Hepatocyte (in vitro differentiated cells): ENCODE data around the gene ANTXR2. TPM values are rescaled to one million over a fixed set of nuclear protein-coding genes. Genes with fewer than 3 reads are reported as not detected.

Experiments used
- DNase-seq: peaks from one replicate; pipeline ENCODE4 v3.0.0-alpha.2; 2016; ENCODE audit warnings: low spot score
- H2AFZ ChIP-seq: fragments of 200-600 bp; sonication (generic); 2 replicates; pipeline ENCODE4 v1.6.0; 2016; ENCODE audit warnings: antibody characterized with exemption, mild to moderate bottlenecking
- H3K27ac ChIP-seq: fragments of 200-600 bp; sonication (generic); 2 replicates; pipeline ENCODE4 v1.5.1; 2016; ENCODE audit warnings: mild to moderate bottlenecking
- H3K27me3 ChIP-seq: fragments of 200-600 bp; sonication (generic); 2 replicates; pipeline ENCODE4 v1.6.1; 2016
- H3K36me3 ChIP-seq: fragments of 200-600 bp; sonication (generic); replicated peaks from 2 replicates; pipeline ENCODE4 v1.5.1; 2016; ENCODE audit warnings: low read depth; ENCODE audit not compliant: insufficient read depth
- H3K4me1 ChIP-seq: fragments of 200-600 bp; sonication (generic); 2 replicates; pipeline ENCODE4 v1.5.1; 2016; ENCODE audit warnings: mild to moderate bottlenecking, moderate library complexity; ENCODE audit not compliant: insufficient read depth
- H3K4me2 ChIP-seq: fragments of 200-600 bp; sonication (generic); 2 replicates; pipeline ENCODE4 v1.6.0; 2016
- H3K4me3 ChIP-seq: fragments of 200-600 bp; sonication (generic); 2 replicates; pipeline ENCODE4 v1.5.1; 2016; ENCODE audit warnings: mild to moderate bottlenecking
- H3K79me2 ChIP-seq: fragments of 200-600 bp; sonication (generic); 2 replicates; pipeline ENCODE4 v1.6.0; 2017; ENCODE audit warnings: mild to moderate bottlenecking
- H3K9me2 ChIP-seq: fragments of 200-600 bp; sonication (generic); replicated peaks from 2 replicates; pipeline ENCODE4 v1.6.0; 2017; ENCODE audit warnings: mild to moderate bottlenecking; ENCODE audit not compliant: insufficient read depth
- H3K9me3 ChIP-seq: fragments of 200-600 bp; sonication (generic); 2 replicates; pipeline ENCODE4 v1.5.1; 2016; ENCODE audit warnings: low read depth, mild to moderate bottlenecking
- H4K20me1 ChIP-seq: fragments of 200-600 bp; sonication (generic); 2 replicates; pipeline ENCODE4 v1.6.0; 2016; ENCODE audit warnings: mild to moderate bottlenecking; ENCODE audit not compliant: insufficient read depth, poor library complexity, severe bottlenecking
- EZH2 ChIP-seq: fragments of 200-600 bp; sonication (generic); IDR thresholded peaks from 2 replicates; pipeline ENCODE4 v1.6.1; 2016; ENCODE audit warnings: antibody characterized with exemption, mild to moderate bottlenecking, borderline replicate concordance
- EZH2phosphoT487 ChIP-seq: fragments of 200-600 bp; sonication (generic); IDR thresholded peaks from one replicate; pipeline ENCODE4 v1.6.1; 2018; ENCODE audit warnings: antibody characterized with exemption, mild to moderate bottlenecking, low read depth, moderate library complexity; ENCODE audit not compliant: unreplicated experiment, severe bottlenecking
- WGBS: methylation state at CpG from one replicate; pipeline ENCODE4 v1.1.6; 2016; ENCODE audit warnings: low lambda C conversion rate; ENCODE audit errors: missing lambda C conversion rate; 5-methylcytosine and 5-hydroxymethylcytosine counted together
- polyA plus RNA-seq: library from polyadenylated mRNA; unstranded; fragments of >200 nt; fragmentation: Nextera tagmentation; extraction: Ambion mirVana; gene quantifications from 2 replicates; pipeline ENCODE4 v1.2.1, GENCODE V29; 2016
- total RNA-seq: library from RNA; depleted of rRNA; stranded (reverse); fragments of >200 nt; gene quantifications from 2 replicates; pipeline ENCODE4 v1.2.3, GENCODE V29; 2014
- TF ChIP-seq, protein P1 (sequence below): fragments of 200-600 bp; sonication (generic); IDR thresholded peaks from 2 replicates; pipeline ENCODE4 v1.5.1; 2016; ENCODE audit warnings: antibody characterized with exemption, mild to moderate bottlenecking; ENCODE audit not compliant: poor library complexity

ANTXR2 gene
- total and polyA plus RNA-seq, 2 experiments from 2014 or later: 25.2 to 46.5 TPM

DNA sequence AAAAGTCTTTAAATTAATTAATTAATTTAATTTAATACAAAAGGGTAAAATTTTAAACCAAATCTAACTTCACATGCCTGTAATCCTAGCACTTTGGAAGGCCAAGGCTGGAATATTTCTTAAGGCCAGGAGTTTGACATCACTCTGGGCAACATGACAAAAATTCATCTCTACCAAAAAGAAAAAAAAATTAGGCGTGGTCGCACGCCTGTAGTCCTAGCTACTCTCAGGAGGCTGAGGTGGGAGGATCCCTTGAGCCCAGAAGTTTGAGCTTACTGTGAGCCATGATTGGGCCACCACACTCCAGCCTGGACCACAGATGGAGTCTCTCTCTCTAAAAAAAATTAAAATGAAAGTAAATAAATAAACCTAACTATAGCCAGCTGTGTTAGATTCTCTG, 39.2 kb upstream of the ANTXR2 start:
- DNase-seq: no peak
- H3K4me2 ChIP-seq: no peak overlapping the region
- WGBS: 100% methylated on average over 3 of the region's 3 CpGs

GRCh38 chr4:80111276-80111675, 38.2 kb upstream of the ANTXR2 start:
- no peaks in the 10 kb centered on the region for H3K27me3 ChIP-seq
- H3K79me2 ChIP-seq: no peaks in the 10 kb centered on the region
- no peak overlapping the region for H3K27ac ChIP-seq
- no peaks in the 10 kb centered on the region for H3K9me3 ChIP-seq
- no peaks in the 10 kb centered on the region for H4K20me1 ChIP-seq
- TF ChIP-seq EZH2 (no peak), EZH2phosphoT487 (no peak)
- TF ChIP-seq, protein P1, sequence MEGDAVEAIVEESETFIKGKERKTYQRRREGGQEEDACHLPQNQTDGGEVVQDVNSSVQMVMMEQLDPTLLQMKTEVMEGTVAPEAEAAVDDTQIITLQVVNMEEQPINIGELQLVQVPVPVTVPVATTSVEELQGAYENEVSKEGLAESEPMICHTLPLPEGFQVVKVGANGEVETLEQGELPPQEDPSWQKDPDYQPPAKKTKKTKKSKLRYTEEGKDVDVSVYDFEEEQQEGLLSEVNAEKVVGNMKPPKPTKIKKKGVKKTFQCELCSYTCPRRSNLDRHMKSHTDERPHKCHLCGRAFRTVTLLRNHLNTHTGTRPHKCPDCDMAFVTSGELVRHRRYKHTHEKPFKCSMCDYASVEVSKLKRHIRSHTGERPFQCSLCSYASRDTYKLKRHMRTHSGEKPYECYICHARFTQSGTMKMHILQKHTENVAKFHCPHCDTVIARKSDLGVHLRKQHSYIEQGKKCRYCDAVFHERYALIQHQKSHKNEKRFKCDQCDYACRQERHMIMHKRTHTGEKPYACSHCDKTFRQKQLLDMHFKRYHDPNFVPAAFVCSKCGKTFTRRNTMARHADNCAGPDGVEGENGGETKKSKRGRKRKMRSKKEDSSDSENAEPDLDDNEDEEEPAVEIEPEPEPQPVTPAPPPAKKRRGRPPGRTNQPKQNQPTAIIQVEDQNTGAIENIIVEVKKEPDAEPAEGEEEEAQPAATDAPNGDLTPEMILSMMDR: no peak
- no peaks in the 10 kb centered on the region for H3K4me1 ChIP-seq
- no peak overlapping the region for H3K4me2 ChIP-seq
- H3K9me2 ChIP-seq: no peaks in the 10 kb centered on the region
- no peak for DNase-seq
- H3K36me3 ChIP-seq: no peaks in the 10 kb centered on the region
- H3K4me3 ChIP-seq: no peak overlapping the region
- H2AFZ ChIP-seq: no peak overlapping the region

More for the DNA sequence above, 39.2 kb upstream of the ANTXR2 start:
- Histone ChIP-seq H3K79me2 (no peaks in the 10 kb centered on the region), H3K4me3 (no peak overlapping the region), H2AFZ (no peak overlapping the region), H3K9me3 (no peaks in the 10 kb centered on the region), H4K20me1 (no peaks in the 10 kb centered on the region), H3K4me1 (no peaks in the 10 kb centered on the region), H3K27ac (no peak overlapping the region), H3K27me3 (no peaks in the 10 kb centered on the region), H3K36me3 (no peaks in the 10 kb centered on the region), H3K9me2 (no peaks in the 10 kb centered on the region)
- TF ChIP-seq, protein P1: no peak
- TF ChIP-seq EZH2phosphoT487: no peak
- TF ChIP-seq EZH2: no peak

DNA sequence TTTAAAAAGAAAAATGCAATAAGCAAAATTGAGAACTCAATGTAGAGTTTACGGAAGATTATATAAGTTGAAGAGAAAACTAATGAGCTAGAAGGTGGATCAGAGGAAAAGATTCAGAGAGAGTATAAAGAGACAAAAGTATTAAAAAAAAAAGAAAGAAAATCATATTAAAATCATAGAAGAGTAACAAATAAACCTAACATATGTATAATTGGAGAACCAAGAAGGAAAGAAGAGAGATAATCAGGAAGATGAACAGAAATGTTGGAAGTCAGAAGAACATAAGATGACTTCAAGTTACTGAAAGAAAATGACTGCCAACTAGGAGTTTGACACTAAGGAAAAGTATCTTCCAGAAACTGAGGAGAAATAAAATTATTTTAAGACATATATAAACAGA, 34.3 kb upstream of the ANTXR2 start:
- H3K4me3 ChIP-seq: peak overlapping the region; percentile 5
- H3K27ac ChIP-seq: no peak overlapping the region
- H2AFZ ChIP-seq: no peak overlapping the region
- H3K79me2 ChIP-seq: no peaks in the 10 kb centered on the region
- 96% methylated on average over 1 of the region's 1 CpG for WGBS
- no peaks in the 10 kb centered on the region for H3K27me3 ChIP-seq
- TF ChIP-seq EZH2 (no peak), EZH2phosphoT487 (no peak)
- TF ChIP-seq, protein P1: no peak
- no peak for DNase-seq
- no peaks in the 10 kb centered on the region for H3K9me3 ChIP-seq
- no peaks in the 10 kb centered on the region for H3K9me2 ChIP-seq
- H4K20me1 ChIP-seq: no peaks in the 10 kb centered on the region
- no peaks in the 10 kb centered on the region for H3K4me1 ChIP-seq
- no peak overlapping the region for H3K4me2 ChIP-seq
- H3K36me3 ChIP-seq: no peaks in the 10 kb centered on the region

GRCh38 chr4:80104927-80105326, 31.9 kb upstream of the ANTXR2 start:
- no peaks in the 10 kb centered on the region for H4K20me1 ChIP-seq
- no peak for TF ChIP-seq EZH2phosphoT487
- no peak for TF ChIP-seq EZH2
- TF ChIP-seq, protein P1: no peak
- no peaks in the 10 kb centered on the region for H3K27me3 ChIP-seq
- no peaks in the 10 kb centered on the region for H3K36me3 ChIP-seq
- no peaks in the 10 kb centered on the region for H3K4me1 ChIP-seq
- H3K9me3 ChIP-seq: no peaks in the 10 kb centered on the region
- WGBS: 65% methylated on average over 1 of the region's 1 CpG
- H3K27ac ChIP-seq: no peak overlapping the region
- no peaks in the 10 kb centered on the region for H3K79me2 ChIP-seq
- no peak overlapping the region for H3K4me3 ChIP-seq
- H3K4me2 ChIP-seq: no peak overlapping the region
- no peaks in the 10 kb centered on the region for H3K9me2 ChIP-seq
- no peak for DNase-seq
- no peak overlapping the region for H2AFZ ChIP-seq
